GM12878 (cell line): Measurements from ENCODE around the gene CLCA2. TPM values are rescaled to one million over a fixed set of nuclear protein-coding genes. Genes with fewer than 3 reads are reported as not detected.

ENCODE experiments used
- ATAC-seq: fragments of 200-7000 bp; cut with Tn5 transposase; 3 replicates; pipeline ENCODE4 v1.9.1; 2020; ENCODE audit warnings: mild to moderate bottlenecking, moderate library complexity
- BruUV-seq: library from RNA; stranded (reverse); fragments of 400-500 nt; replicated peaks from 2 replicates; lab custom pipeline; 2021; lab: Mats Ljungman, UMichigan
- CTCF ChIA-PET: fragments of 300-600 bp; sonication (Branson Sonifier 250); formaldehyde crosslinking; extraction: SDS; loops from one replicate; lab custom pipeline; 2021; ENCODE audit warnings: inconsistent platforms; lab: Yijun Ruan, JAX
- POLR2A ChIA-PET: fragments of 350-600 bp; formaldehyde crosslinking; extraction: SDS; loops from one replicate; lab custom pipeline; 2021; ENCODE audit warnings: inconsistent platforms; lab: Charles Lee
- RAD21 ChIA-PET: fragments of 300-600 bp; sonication (Branson Sonifier 250); formaldehyde crosslinking; loops from one replicate; lab custom pipeline; 2023; ENCODE audit warnings: antibody characterized with exemption; ENCODE audit not compliant: unreplicated experiment; lab: Charles Lee
- SMC1A ChIA-PET: fragments of 300-600 bp; sonication (Branson Sonifier 250); formaldehyde crosslinking; loops from one replicate; lab custom pipeline; 2023; ENCODE audit not compliant: unreplicated experiment, uncharacterized antibody; lab: Charles Lee
- DNase-seq: peaks from one replicate; pipeline ENCODE4 v3.0.0-alpha.2; 2011; ENCODE audit warnings: low read depth, low spot score
- FAIRE-seq: peaks from 3 replicates; lab custom pipeline; 2011; peaks lifted over from hg19 to GRCh38; lab: Jason Lieb, UNC
- H2AFZ ChIP-seq: 2 replicates; pipeline ENCODE4 v1.6.0; 2011; ENCODE audit warnings: low read depth, low read length, control low read depth; ENCODE audit not compliant: control insufficient read depth
- H3K27ac ChIP-seq: 2 replicates; pipeline ENCODE4 v1.5.1; 2011; ENCODE audit warnings: control low read depth; ENCODE audit not compliant: control insufficient read depth, insufficient read depth
- H3K27me3 ChIP-seq, 2 experiments: replicated peaks in 1 of 2; 2 replicates each; pipeline versions ENCODE4 v1.6.0 to v1.6.1; 2011; ENCODE audit warnings: low read length in 1 of 2; ENCODE audit not compliant: control insufficient read depth in 2 of 2, insufficient read depth in 2 of 2
- H3K36me3 ChIP-seq, 2 experiments: 2 replicates each; pipeline ENCODE4 v1.5.1; 2011; ENCODE audit warnings: low read length in 1 of 2; ENCODE audit not compliant: control insufficient read depth in 2 of 2, insufficient read depth in 2 of 2
- H3K4me1 ChIP-seq: 2 replicates; pipeline ENCODE4 v1.6.1; 2011; ENCODE audit warnings: mild to moderate bottlenecking, low read length, moderate library complexity, mixed read lengths; ENCODE audit not compliant: control insufficient read depth, insufficient read depth
- H3K4me2 ChIP-seq: 2 replicates; pipeline ENCODE4 v1.6.0; 2011; ENCODE audit warnings: control low read depth; ENCODE audit not compliant: control insufficient read depth, insufficient read depth
- H3K4me3 ChIP-seq: fragments of 200-600 bp; sonication (generic); 2 replicates; pipeline ENCODE4 v1.5.1; 2016
- H3K79me2 ChIP-seq: 2 replicates; pipeline ENCODE4 v1.6.0; 2011; ENCODE audit warnings: low read length; ENCODE audit not compliant: control insufficient read depth, insufficient read depth
- H3K9ac ChIP-seq: 2 replicates; pipeline ENCODE4 v1.8.0; 2011; ENCODE audit warnings: low read length, control low read depth, mixed read lengths; ENCODE audit not compliant: control insufficient read depth, insufficient read depth
- H3K9me3 ChIP-seq: replicated peaks from 3 replicates; pipeline ENCODE4 v1.5.1; 2011; ENCODE audit warnings: mild to moderate bottlenecking, low read length; ENCODE audit not compliant: control insufficient read depth, insufficient read depth
- H4K20me1 ChIP-seq: 2 replicates; pipeline ENCODE4 v1.6.0; 2011; ENCODE audit not compliant: control insufficient read depth, insufficient read depth
- ASH2L ChIP-seq: fragments of 300-600, 200-600 bp; sonication (generic); IDR thresholded peaks from 2 replicates; pipeline ENCODE4 v1.6.1; 2017; ENCODE audit warnings: low read depth, mild to moderate bottlenecking, borderline replicate concordance
- CBX3 ChIP-seq: fragments of 200-600 bp; sonication (generic); IDR thresholded peaks from 2 replicates; pipeline ENCODE4 v1.6.1; 2016; ENCODE audit warnings: low read depth, borderline replicate concordance
- DPF2 ChIP-seq: fragments of 450-650 bp; IDR thresholded peaks from 2 replicates; pipeline ENCODE4 v1.6.1; 2017; ENCODE audit warnings: mild to moderate bottlenecking
- HDAC6 ChIP-seq: fragments of 200-600 bp; sonication (generic); IDR thresholded peaks from one replicate; pipeline ENCODE4 v1.8.0; 2017; ENCODE audit warnings: antibody characterized with exemption; ENCODE audit not compliant: unreplicated experiment
- MEF2B ChIP-seq: fragments of 450-650 bp; IDR thresholded peaks from 2 replicates; pipeline ENCODE4 v1.6.1; 2018; ENCODE audit warnings: mild to moderate bottlenecking, moderate library complexity; ENCODE audit not compliant: partially characterized antibody, poor library complexity, severe bottlenecking
- NFYB ChIP-seq: IDR thresholded peaks from 2 replicates; pipeline ENCODE4 v1.6.1; 2011; ENCODE audit warnings: low read depth, mild to moderate bottlenecking, low read length, improper control_type of control experiment, moderate library complexity; ENCODE audit not compliant: insufficient read depth
- PAX8 ChIP-seq: fragments of 450-650 bp; IDR thresholded peaks from 2 replicates; pipeline ENCODE4 v1.6.1; 2017; ENCODE audit warnings: mild to moderate bottlenecking, moderate library complexity
- POLR2AphosphoS5 ChIP-seq: IDR thresholded peaks from 2 replicates; pipeline ENCODE4 v1.6.1; 2011; ENCODE audit warnings: mild to moderate bottlenecking, low read length, inconsistent platforms
- RAD21 ChIP-seq: IDR thresholded peaks from 2 replicates; pipeline ENCODE4 v1.6.1; 2011; ENCODE audit warnings: mild to moderate bottlenecking, low read depth, low read length, moderate library complexity; ENCODE audit not compliant: insufficient read depth
- RAD51 ChIP-seq: fragments of 450-650 bp; IDR thresholded peaks from 2 replicates; pipeline ENCODE4 v1.6.1; 2016; ENCODE audit warnings: moderate library complexity, mild to moderate bottlenecking, inconsistent platforms
- RCOR1 ChIP-seq: conservative IDR thresholded peaks from 2 replicates; pipeline ENCODE4 v1.6.1; 2012; ENCODE audit warnings: low read depth, low read length, improper control_type of control experiment
- RFX5 ChIP-seq: IDR thresholded peaks from 2 replicates; pipeline ENCODE4 v1.6.1; 2011; ENCODE audit warnings: low read depth, low read length, improper control_type of control experiment
- SMAD1 ChIP-seq: fragments of 450-650 bp; IDR thresholded peaks from 2 replicates; pipeline ENCODE4 v1.6.1; 2018; ENCODE audit warnings: mild to moderate bottlenecking, low read depth; ENCODE audit not compliant: partially characterized antibody
- SP1 ChIP-seq: IDR thresholded peaks from one replicate; pipeline ENCODE4 v1.6.1; 2011; ENCODE audit warnings: low read depth, low read length
- SREBF2 ChIP-seq: IDR thresholded peaks from 2 replicates; pipeline ENCODE4 v1.6.1; 2012; ENCODE audit warnings: mild to moderate bottlenecking, low read length
- SUPT20H ChIP-seq: IDR thresholded peaks from 2 replicates; pipeline ENCODE4 v1.6.1; 2011; ENCODE audit warnings: low read depth, mild to moderate bottlenecking, low read length, moderate library complexity, borderline replicate concordance; ENCODE audit not compliant: control insufficient read depth
- SUZ12 ChIP-seq: fragments of 200-600 bp; sonication (generic); IDR thresholded peaks from one replicate; pipeline ENCODE4 v1.6.1; 2018; ENCODE audit warnings: antibody characterized with exemption, mild to moderate bottlenecking; ENCODE audit not compliant: unreplicated experiment
- ZBTB40 ChIP-seq: fragments of 450-650 bp; IDR thresholded peaks from 2 replicates; pipeline ENCODE4 v1.6.1; 2016; ENCODE audit warnings: mild to moderate bottlenecking, moderate library complexity, borderline replicate concordance
- ZNF24 ChIP-seq: fragments of 450-650 bp; IDR thresholded peaks from 2 replicates; pipeline ENCODE4 v1.6.1; 2017; ENCODE audit warnings: antibody characterized with exemption, mild to moderate bottlenecking
- ZNF384 ChIP-seq: IDR thresholded peaks from 2 replicates; pipeline ENCODE4 v1.6.1; 2012; ENCODE audit warnings: low read depth, mild to moderate bottlenecking, low read length, improper control_type of control experiment, borderline replicate concordance
- WGBS: methylation state at CpG from one replicate; pipeline ENCODE4 v1.1.6; 2016; ENCODE audit warnings: low lambda C conversion rate; ENCODE audit not compliant: insufficient replicate concordance, insufficient coverage; ENCODE audit errors: missing lambda C conversion rate; 5-methylcytosine and 5-hydroxymethylcytosine counted together
- in situ Hi-C: fragments of 300-500 bp; cut with MboI; formaldehyde crosslinking; loops from 9 replicates; pipeline ENCODE4 v1.14.3; 2018; ENCODE audit warnings: mixed read lengths
- intact Hi-C: fragments of 100-400 bp; cut with micrococcal nuclease; formaldehyde crosslinking; loops from one replicate; pipeline ENCODE4 v1.14.2; 2022; ENCODE audit not compliant: unreplicated experiment
- polyA plus RNA-seq, 11 experiments: library from polyadenylated mRNA; depleted of rRNA in 4 of 11; unstranded in 6 of 11; stranded (reverse) in 5 of 11; fragments of >200 nt; fragmentation: Nextera tagmentation in 4 of 11; fragmentation: Illumina TruSeq in 1 of 11; extraction: Ambion mirVana in 4 of 11; extraction: Trizol in 1 of 11; gene quantifications; 1 replicate in 1 of 11; 2 replicates in 10 of 11; pipeline versions ENCODE4 v1.2.1 to v1.2.3, GENCODE V29; 2011 to 2016; ENCODE audit warnings: inconsistent platforms in 2 of 11, missing spikeins in 2 of 11, low read depth in 1 of 11
- total RNA-seq, 4 experiments: library from RNA; depleted of rRNA in 3 of 4; stranded (reverse); fragments of >200 nt in 3 of 4; fragmentation: Illumina TruSeq in 1 of 4; extraction: Trizol in 1 of 4; gene quantifications; 2 replicates each; pipeline versions ENCODE4 v1.2.1 to v1.2.3, GENCODE V29; 2013 to 2021

The CLCA2 gene
- total and polyA plus RNA-seq, 10 of the 15 experiments (the other 5 are each of a cell fraction or from before 2014, with no cell fraction given): 0.01 to 0.20 (median 0.08) TPM; not detected in 6

GRCh38 chr1:86504137-86504479 is 80.1 kb downstream of the CLCA2 start (continued):
- no peak for TF ChIP-seq ZBTB40
- no peak for TF ChIP-seq ASH2L
- no peak for TF ChIP-seq ZNF24
- no peak for TF ChIP-seq RAD21
- no peak for TF ChIP-seq CBX3
- TF ChIP-seq POLR2AphosphoS5: no peak

- no peak overlapping the region for H3K27ac ChIP-seq
- H3K27me3 ChIP-seq: peaks cover 0 to 2% of the 10 kb centered on the region in 2 experiments; a peak in 3 of 4 replicates
- no peaks in the 10 kb centered on the region for H3K9me3 ChIP-seq
- no TSS peak for BruUV-seq
- no peak for DNase-seq
- ChIA-PET SMC1A (interaction anchor here (1.2 to 3.0 kb wide), 5 partner anchors 18 to 125 kb away, joined by 3 to 9 read pairs (median 4); no protein-coding TSS in a partner anchor), CTCF (interaction anchor here (0.6 to 11.1 kb wide), 13 partner anchors 16 to 248 kb away, joined by 3 to 104 read pairs (median 4); partner anchors contain the start of gene SH3GLB1), RAD21 (interaction anchor here (0.8 to 1.1 kb wide), 2 partner anchors 102 to 129 kb away, joined by 3 read pairs; no protein-coding TSS in a partner anchor), POLR2A (no interaction called here)
- intact Hi-C loops (loop anchor here (5.0 to 10.0 kb wide), 4 partner anchors 182 to 580 kb away; partner anchors contain the start of gene SH3GLB1), in situ Hi-C loops (loop anchor here (5.0 to 25.0 kb wide), 2 partner anchors 123 to 582 kb away; no protein-coding TSS in a partner anchor)
- H3K4me1 ChIP-seq: no peaks in the 10 kb centered on the region
- no peak overlapping the region for H3K9ac ChIP-seq
- H3K4me3 ChIP-seq: no peak overlapping the region
- H2AFZ ChIP-seq: no peak overlapping the region
- no peaks in the 10 kb centered on the region for H4K20me1 ChIP-seq
- WGBS: 58% methylated on average over 9 of the region's 9 CpGs
- H3K4me2 ChIP-seq: no peak overlapping the region
- no peak for ATAC-seq
- no peak for FAIRE-seq
- H3K36me3 ChIP-seq: no peaks in the 10 kb centered on the region
- no peaks in the 10 kb centered on the region for H3K79me2 ChIP-seq
- TF ChIP-seq ZNF384 (no peak), MEF2B (no peak), RFX5 (no peak), RAD51 (no peak), SUZ12 (no peak), HDAC6 (no peak), RCOR1 (no peak), SP1 (no peak), DPF2 (no peak), SMAD1 (no peak), NFYB (no peak), SREBF2 (no peak), PAX8 (no peak), SUPT20H (no peak)
These were observed 81.1 kb downstream of the CLCA2 start for GRCh38 chr1:86504895-86505563.
